ENCODE data around the gene TMEM184B.

TMEM184B gene

GRCh38 chr22:38308791-38309498 lies 36.1 kb upstream of the TMEM184B start:
- no peak for DNase-seq (ENCODE audit: low read depth in 2 of 2)

GRCh38 chr22:38305471-38306448 lies 33.0 kb upstream of the TMEM184B start:
- peak in 1 of 2 donors; percentile 14 for DNase-seq (ENCODE audit: low read depth in 2 of 2)

GRCh38 chr22:38304526-38304925 lies 31.7 kb upstream of the TMEM184B start:
- no peak for DNase-seq (ENCODE audit: low read depth in 2 of 2)

GRCh38 chr22:38303974-38304373 lies 31.2 kb upstream of the TMEM184B start:
- DNase-seq (ENCODE audit: low read depth in 2 of 2) = no peak

- no peak for DNase-seq (ENCODE audit: low read depth in 2 of 2)
Observed at GRCh38 chr22:38302906-38303305, 30.1 kb upstream of the TMEM184B start.

GRCh38 chr22:38300946-38301345 lies 28.1 kb upstream of the TMEM184B start:
- no peak for DNase-seq (ENCODE audit: low read depth in 2 of 2)

GRCh38 chr22:38300197-38300945 lies 27.6 kb upstream of the TMEM184B start:
- no peak for DNase-seq (ENCODE audit: low read depth in 2 of 2)

GRCh38 chr22:38299770-38300102 lies 26.9 kb upstream of the TMEM184B start:
- DNase-seq (ENCODE audit: low read depth in 2 of 2) = no peak

GRCh38 chr22:38298312-38299005 lies 25.6 kb upstream of the TMEM184B start:
- DNase-seq (ENCODE audit: low read depth in 2 of 2) = no peak

- no peak for DNase-seq (ENCODE audit: low read depth in 2 of 2)
Observed at GRCh38 chr22:38296372-38296771, 23.6 kb upstream of the TMEM184B start.

GRCh38 chr22:38295863-38296262 lies 23.1 kb upstream of the TMEM184B start:
- DNase-seq (ENCODE audit: low read depth in 2 of 2) = no peak

GRCh38 chr22:38295339-38295738 lies 22.5 kb upstream of the TMEM184B start:
- DNase-seq (ENCODE audit: low read depth in 2 of 2) = no peak

GRCh38 chr22:38294193-38294592 lies 21.4 kb upstream of the TMEM184B start:
- DNase-seq (ENCODE audit: low read depth in 2 of 2) = no peak

GRCh38 chr22:38292694-38293093 lies 19.9 kb upstream of the TMEM184B start:
- DNase-seq (ENCODE audit: low read depth in 2 of 2) = no peak

GRCh38 chr22:38291201-38291777 lies 18.5 kb upstream of the TMEM184B start:
- no peak for DNase-seq (ENCODE audit: low read depth in 2 of 2)

GRCh38 chr22:38290347-38290746 lies 17.5 kb upstream of the TMEM184B start:
- DNase-seq (ENCODE audit: low read depth in 2 of 2) = no peak

GRCh38 chr22:38289583-38290082 lies 16.8 kb upstream of the TMEM184B start:
- no peak for DNase-seq (ENCODE audit: low read depth in 2 of 2)

- DNase-seq (ENCODE audit: low read depth in 2 of 2) = no peak
Observed at GRCh38 chr22:38286915-38287669, 14.3 kb upstream of the TMEM184B start.

GRCh38 chr22:38285018-38285417 lies 12.2 kb upstream of the TMEM184B start:
- DNase-seq (ENCODE audit: low read depth in 2 of 2) = no peak

GRCh38 chr22:38284042-38284402 lies 11.2 kb upstream of the TMEM184B start:
- DNase-seq (ENCODE audit: low read depth in 2 of 2) = no peak
